ENCODE measurements around the gene VAV2. TPM values are rescaled to one million over a fixed set of nuclear protein-coding genes. Genes with fewer than 3 reads are reported as not detected.

VAV2 gene
- polyA plus RNA-seq, 1 donor, result 48.4 TPM

GRCh38 chr9:133968428-133968827 is 23.7 kb downstream of the VAV2 start:
- no CpG with 5 or more reads among the region's 12 CpGs for WGBS (ENCODE audit: insufficient coverage, low lambda C conversion rate)
- Histone ChIP-seq H3K4me3 (ENCODE audit: low read length) (no peak overlapping the region), H3K4me1 (ENCODE audit: control insufficient read depth, insufficient read depth, low read length) (peaks cover 36% of the 10 kb centered on the region), H3K9me3 (ENCODE audit: control insufficient read depth, low read depth, low read length) (peaks cover 12% of the 10 kb centered on the region), H3K36me3 (ENCODE audit: control insufficient read depth, insufficient read depth, low read length) (no peaks in the 10 kb centered on the region), H3K27ac (ENCODE audit: low read length) (no peak overlapping the region), H3K27me3 (ENCODE audit: control insufficient read depth, insufficient read depth, low read length) (no peaks in the 10 kb centered on the region)
- no peak for DNase-seq

GRCh38 chr9:133967024-133967741 is 24.9 kb downstream of the VAV2 start:
- Histone ChIP-seq H3K27me3 (ENCODE audit: control insufficient read depth, insufficient read depth, low read length) (no peaks in the 10 kb centered on the region), H3K36me3 (ENCODE audit: control insufficient read depth, insufficient read depth, low read length) (no peaks in the 10 kb centered on the region), H3K9me3 (ENCODE audit: control insufficient read depth, low read depth, low read length) (peaks cover 12% of the 10 kb centered on the region), H3K27ac (ENCODE audit: low read length) (no peak overlapping the region), H3K4me1 (ENCODE audit: control insufficient read depth, insufficient read depth, low read length) (peaks cover 23% of the 10 kb centered on the region), H3K4me3 (ENCODE audit: low read length) (no peak overlapping the region)
- 100% methylated on average over 3 of the region's 7 CpGs for WGBS (ENCODE audit: insufficient coverage, low lambda C conversion rate)
- no peak for DNase-seq

GRCh38 chr9:133964463-133964862 is 27.7 kb downstream of the VAV2 start:
- Histone ChIP-seq H3K9me3 (ENCODE audit: control insufficient read depth, low read depth, low read length) (peaks cover 12% of the 10 kb centered on the region), H3K36me3 (ENCODE audit: control insufficient read depth, insufficient read depth, low read length) (no peaks in the 10 kb centered on the region), H3K27ac (ENCODE audit: low read length) (no peak overlapping the region), H3K27me3 (ENCODE audit: control insufficient read depth, insufficient read depth, low read length) (no peaks in the 10 kb centered on the region), H3K4me3 (ENCODE audit: low read length) (no peak overlapping the region), H3K4me1 (ENCODE audit: control insufficient read depth, insufficient read depth, low read length) (no peaks in the 10 kb centered on the region)
- DNase-seq, result no peak
- WGBS (ENCODE audit: insufficient coverage, low lambda C conversion rate), result 100% methylated on average over 1 of the region's 2 CpGs

DNA sequence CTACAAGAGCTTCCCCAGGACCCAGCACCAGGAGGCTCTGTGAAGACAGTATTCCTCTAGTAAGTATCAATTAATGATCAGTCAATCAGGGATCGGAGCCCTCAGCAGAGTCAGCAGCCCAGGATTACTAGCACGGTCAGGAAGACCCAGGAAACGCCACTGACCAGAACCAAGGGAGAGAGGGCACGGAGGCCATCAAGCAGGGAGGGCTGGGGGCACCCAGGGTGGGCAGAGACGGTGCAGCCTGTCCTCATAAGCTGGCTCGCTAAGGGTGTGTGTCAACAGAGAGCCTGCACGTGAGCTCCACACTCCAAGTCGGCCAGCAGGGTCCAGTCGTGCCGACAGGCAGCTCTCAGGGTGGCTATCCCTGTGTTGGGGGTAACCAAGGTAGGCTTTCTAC is 29.0 kb downstream of the VAV2 start:
- DNase-seq, result no peak
- WGBS (ENCODE audit: insufficient coverage, low lambda C conversion rate), result no CpG with 5 or more reads among the region's 10 CpGs
- Histone ChIP-seq H3K27me3 (ENCODE audit: control insufficient read depth, insufficient read depth, low read length) (no peaks in the 10 kb centered on the region), H3K36me3 (ENCODE audit: control insufficient read depth, insufficient read depth, low read length) (no peaks in the 10 kb centered on the region), H3K4me1 (ENCODE audit: control insufficient read depth, insufficient read depth, low read length) (no peaks in the 10 kb centered on the region), H3K27ac (ENCODE audit: low read length) (no peak overlapping the region), H3K9me3 (ENCODE audit: control insufficient read depth, low read depth, low read length) (peaks cover 12% of the 10 kb centered on the region), H3K4me3 (ENCODE audit: low read length) (no peak overlapping the region)

DNA sequence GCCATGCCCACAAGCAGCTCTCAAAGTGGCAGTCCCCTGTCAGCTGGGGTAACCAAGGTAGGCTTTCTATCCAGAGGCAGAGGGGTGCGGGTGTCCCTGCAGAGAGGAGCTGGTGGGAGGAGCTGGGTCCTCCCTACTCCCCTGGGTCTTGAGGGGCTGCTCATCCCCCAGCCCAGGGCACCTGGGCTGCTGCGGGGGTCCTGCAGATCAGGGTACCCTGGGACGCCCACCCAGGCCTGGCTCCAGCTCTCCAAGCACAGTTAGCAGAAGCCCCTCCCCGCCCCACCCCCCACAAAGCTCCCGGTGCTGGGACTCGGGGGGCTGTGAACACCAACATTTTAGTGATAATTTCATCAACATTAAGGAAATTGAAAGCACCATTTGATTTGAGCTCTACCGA is 29.8 kb downstream of the VAV2 start:
- H3K27ac ChIP-seq (ENCODE audit: low read length), result no peak overlapping the region

DNA sequence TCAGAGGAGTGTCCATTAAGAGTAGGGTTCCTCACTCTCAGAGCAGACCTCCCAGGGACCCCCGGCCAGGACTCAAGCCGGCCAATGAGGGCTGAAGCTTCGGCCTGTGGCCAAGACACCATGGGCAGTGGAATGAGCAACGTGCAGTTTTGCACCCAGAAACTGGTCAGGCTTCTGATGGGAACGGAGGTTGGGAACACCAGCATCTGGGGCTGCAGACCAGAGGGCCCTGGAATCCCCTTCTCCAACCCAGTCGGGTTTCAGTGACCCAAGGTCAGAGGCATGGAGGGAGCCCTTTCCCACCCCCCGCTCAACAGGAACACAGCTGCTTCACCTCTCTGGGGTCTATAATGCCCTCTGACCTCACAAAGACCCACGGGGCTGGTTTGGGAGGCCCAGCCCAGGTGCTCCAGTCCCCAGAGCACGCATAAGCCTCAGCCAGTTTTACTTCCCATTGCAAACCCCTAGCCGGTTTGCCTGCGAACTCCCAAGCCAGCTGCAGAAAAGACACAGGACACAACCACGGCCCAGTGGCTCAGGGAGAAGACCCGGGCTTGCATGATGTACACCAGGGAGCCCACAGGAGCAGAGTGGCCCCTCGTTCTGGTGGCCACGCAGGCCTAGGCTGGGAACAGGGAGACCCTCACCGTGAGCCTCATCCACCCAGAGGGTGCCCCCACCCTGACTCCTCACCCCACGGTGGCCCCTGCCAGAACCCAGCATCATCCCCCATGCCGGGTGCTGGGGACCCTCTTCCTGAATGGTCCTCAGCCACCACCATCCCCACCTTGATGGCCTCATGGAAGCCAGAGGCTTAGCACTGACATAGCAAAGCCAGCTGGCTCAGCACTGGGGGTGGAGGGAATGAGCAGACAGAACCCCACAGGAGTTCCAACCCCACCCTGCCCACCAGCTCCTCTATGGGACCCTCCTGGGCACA is 30.6 kb downstream of the VAV2 start:
- H3K4me1 ChIP-seq (ENCODE audit: control insufficient read depth, insufficient read depth, low read length), result peaks cover 7% of the 10 kb centered on the region
- WGBS (ENCODE audit: insufficient coverage, low lambda C conversion rate), result no CpG with 5 or more reads among the region's 18 CpGs

More for the DNA sequence above, 29.8 kb downstream of the VAV2 start:
- Histone ChIP-seq H3K9me3 (ENCODE audit: control insufficient read depth, low read depth, low read length) (peaks cover 12% of the 10 kb centered on the region), H3K27me3 (ENCODE audit: control insufficient read depth, insufficient read depth, low read length) (no peaks in the 10 kb centered on the region), H3K4me1 (ENCODE audit: control insufficient read depth, insufficient read depth, low read length) (no peaks in the 10 kb centered on the region), H3K36me3 (ENCODE audit: control insufficient read depth, insufficient read depth, low read length) (no peaks in the 10 kb centered on the region), H3K4me3 (ENCODE audit: low read length) (no peak overlapping the region)
- no CpG with 5 or more reads among the region's 7 CpGs for WGBS (ENCODE audit: insufficient coverage, low lambda C conversion rate)
- DNase-seq, result no peak

GRCh38 chr9:133960568-133961129 is 31.5 kb downstream of the VAV2 start:
- no peak for DNase-seq
- H3K4me3 ChIP-seq (ENCODE audit: low read length), result no peak overlapping the region

More for the DNA sequence above, 30.6 kb downstream of the VAV2 start:
- no peak overlapping the region for H3K4me3 ChIP-seq (ENCODE audit: low read length)
- H3K36me3 ChIP-seq (ENCODE audit: control insufficient read depth, insufficient read depth, low read length), result no peaks in the 10 kb centered on the region
- peaks cover 12% of the 10 kb centered on the region for H3K9me3 ChIP-seq (ENCODE audit: control insufficient read depth, low read depth, low read length)
- no peak overlapping the region for H3K27ac ChIP-seq (ENCODE audit: low read length)
- DNase-seq, result no peak
- no peaks in the 10 kb centered on the region for H3K27me3 ChIP-seq (ENCODE audit: control insufficient read depth, insufficient read depth, low read length)

GRCh38 chr9:133959966-133960567 is 32.1 kb downstream of the VAV2 start:
- DNase-seq, result no peak
- Histone ChIP-seq H3K27ac (ENCODE audit: low read length) (no peak overlapping the region), H3K9me3 (ENCODE audit: control insufficient read depth, low read depth, low read length) (peaks cover 11% of the 10 kb centered on the region), H3K4me1 (ENCODE audit: control insufficient read depth, insufficient read depth, low read length) (peaks cover 16% of the 10 kb centered on the region), H3K36me3 (ENCODE audit: control insufficient read depth, insufficient read depth, low read length) (no peaks in the 10 kb centered on the region), H3K4me3 (ENCODE audit: low read length) (no peak overlapping the region), H3K27me3 (ENCODE audit: control insufficient read depth, insufficient read depth, low read length) (no peaks in the 10 kb centered on the region)
- no CpG with 5 or more reads among the region's 19 CpGs for WGBS (ENCODE audit: insufficient coverage, low lambda C conversion rate)

More at GRCh38 chr9:133960568-133961129, 31.5 kb downstream of the VAV2 start:
- no peaks in the 10 kb centered on the region for H3K36me3 ChIP-seq (ENCODE audit: control insufficient read depth, insufficient read depth, low read length)
- H3K4me1 ChIP-seq (ENCODE audit: control insufficient read depth, insufficient read depth, low read length), result peaks cover 15% of the 10 kb centered on the region
- no peaks in the 10 kb centered on the region for H3K27me3 ChIP-seq (ENCODE audit: control insufficient read depth, insufficient read depth, low read length)
- H3K27ac ChIP-seq (ENCODE audit: low read length), result no peak overlapping the region
- H3K9me3 ChIP-seq (ENCODE audit: control insufficient read depth, low read depth, low read length), result peaks cover 12% of the 10 kb centered on the region
- no CpG with 5 or more reads among the region's 21 CpGs for WGBS (ENCODE audit: insufficient coverage, low lambda C conversion rate)

GRCh38 chr9:133959171-133959570 is 33.0 kb downstream of the VAV2 start:
- no peak for DNase-seq

GRCh38 chr9:133958756-133959155 is 33.4 kb downstream of the VAV2 start:
- Histone ChIP-seq H3K9me3 (ENCODE audit: control insufficient read depth, low read depth, low read length) (no peaks in the 10 kb centered on the region), H3K27me3 (ENCODE audit: control insufficient read depth, insufficient read depth, low read length) (no peaks in the 10 kb centered on the region), H3K36me3 (ENCODE audit: control insufficient read depth, insufficient read depth, low read length) (no peaks in the 10 kb centered on the region), H3K4me3 (ENCODE audit: low read length) (no peak overlapping the region), H3K27ac (ENCODE audit: low read length) (no peak overlapping the region), H3K4me1 (ENCODE audit: control insufficient read depth, insufficient read depth, low read length) (peaks cover 19% of the 10 kb centered on the region)
- DNase-seq, result no peak
- WGBS (ENCODE audit: insufficient coverage, low lambda C conversion rate), result no CpG with 5 or more reads among the region's 6 CpGs

More at GRCh38 chr9:133959171-133959570, 33.0 kb downstream of the VAV2 start:
- H3K36me3 ChIP-seq (ENCODE audit: control insufficient read depth, insufficient read depth, low read length), result no peaks in the 10 kb centered on the region
- no peak overlapping the region for H3K4me3 ChIP-seq (ENCODE audit: low read length)
- peaks cover 3% of the 10 kb centered on the region for H3K9me3 ChIP-seq (ENCODE audit: control insufficient read depth, low read depth, low read length)
- H3K4me1 ChIP-seq (ENCODE audit: control insufficient read depth, insufficient read depth, low read length), result peaks cover 19% of the 10 kb centered on the region
- H3K27ac ChIP-seq (ENCODE audit: low read length), result no peak overlapping the region
- WGBS (ENCODE audit: insufficient coverage, low lambda C conversion rate), result no CpG with 5 or more reads among the region's 9 CpGs
- H3K27me3 ChIP-seq (ENCODE audit: control insufficient read depth, insufficient read depth, low read length), result no peaks in the 10 kb centered on the region
